Stimulated activated CD8-positive, alpha-beta memory T cell treated with anti-CD3 and anti-CD28 coated beads, Interleukin-15, amount 100 ng/mL, for 4 hours (primary cell): Measurements from ENCODE around the gene MRPL38.
"Not testable (repeated sequence)": the region's sequence is repeated elsewhere in the genome, so short reads cannot be mapped to it uniquely, and the experiment has no call there.

ENCODE experiments used
- DNase-seq, 2 donors: peaks; one replicate each; pipeline ENCODE4 v3.0.0-alpha.2; 2020; ENCODE audit warnings: low read depth in 2 of 2

The MRPL38 gene

DNA sequence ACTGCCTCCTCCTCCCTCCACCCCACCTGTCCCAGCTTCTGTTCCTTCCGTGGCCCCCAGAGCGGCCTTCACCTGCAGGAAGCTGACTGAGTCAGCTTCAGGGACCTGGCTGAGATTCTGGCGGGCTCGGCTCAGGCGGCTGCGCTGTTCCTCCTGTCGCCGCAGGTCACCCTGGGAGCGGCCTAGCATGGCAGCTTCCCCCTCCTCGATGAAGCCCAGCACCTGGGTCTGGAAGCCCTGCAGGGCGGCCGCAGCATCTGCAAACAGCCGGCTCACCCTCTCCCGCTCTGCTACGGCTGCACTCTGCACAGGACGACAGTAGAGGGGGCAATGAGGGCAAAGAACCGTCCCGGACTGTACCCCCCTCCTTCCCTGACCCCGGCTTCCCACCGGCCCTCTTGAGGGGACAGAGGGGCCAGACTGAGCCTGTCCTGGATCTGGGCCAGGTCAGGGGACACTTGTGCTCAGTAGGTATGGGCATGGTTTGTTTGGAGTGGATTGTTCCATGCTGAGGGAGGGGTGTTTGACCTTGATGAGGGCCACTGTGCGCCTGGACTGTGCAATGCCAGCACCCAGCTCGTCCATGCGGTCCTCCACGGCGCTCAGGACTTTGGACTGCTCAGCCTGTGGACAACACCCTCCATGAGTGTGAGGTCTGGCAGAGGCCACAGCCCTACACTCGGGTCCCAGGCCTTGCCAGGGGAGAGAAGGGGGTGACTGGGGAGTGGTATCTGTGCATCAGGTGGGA, 28.3 kb downstream of the MRPL38 start:
- peak; percentile 40 to 65 for DNase-seq

DNA sequence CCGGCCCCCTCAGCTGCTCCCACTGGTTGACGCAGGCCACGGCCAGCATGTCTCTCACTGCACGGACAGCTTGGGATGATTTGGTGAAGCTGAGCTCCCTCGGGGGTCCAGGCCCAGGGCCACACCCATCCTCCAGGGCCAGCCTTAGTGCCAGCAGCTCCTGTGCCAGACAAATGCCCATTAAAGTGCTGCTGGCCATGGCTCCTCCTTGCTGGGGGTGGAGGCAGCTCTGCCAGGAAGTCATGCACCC, 28.8 kb downstream of the MRPL38 start:
- no peak for DNase-seq

DNA sequence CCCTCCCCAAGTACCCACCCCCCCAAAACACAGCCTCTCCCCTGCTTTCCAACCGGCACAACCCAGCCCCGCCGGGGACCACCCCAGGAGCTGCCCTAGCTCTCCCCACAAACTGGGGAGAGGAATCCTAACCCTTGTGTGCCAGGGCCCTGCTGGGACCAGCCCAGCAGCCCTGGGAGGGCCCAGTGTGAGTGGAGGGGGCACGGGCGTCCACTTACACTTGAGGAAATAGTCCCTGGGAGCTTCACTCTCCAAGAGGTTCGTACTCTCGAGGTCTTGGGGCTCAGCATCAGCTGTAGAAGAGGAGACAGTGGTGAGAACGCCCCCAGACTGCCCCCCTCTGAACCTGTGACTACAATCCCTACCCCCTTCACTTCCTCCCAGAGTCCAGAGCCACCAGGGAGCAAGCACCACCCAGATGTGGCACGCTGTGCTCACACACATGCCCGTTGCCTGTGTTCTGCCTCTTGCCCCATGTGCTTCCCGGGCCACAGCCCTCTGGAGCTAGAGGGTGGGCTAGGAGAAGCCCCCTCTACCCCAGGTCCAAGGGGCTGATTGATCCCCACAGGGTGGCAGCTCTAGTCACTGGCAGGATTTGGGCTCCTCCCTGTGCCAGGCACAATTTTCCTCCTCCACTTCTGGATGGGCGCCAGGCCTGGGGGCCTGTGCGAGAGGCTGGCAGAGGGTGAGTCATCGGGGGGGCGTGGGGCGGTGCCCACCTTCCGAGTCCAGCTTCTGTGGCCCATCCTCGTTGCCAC, 29.3 kb downstream of the MRPL38 start:
- DNase-seq = no peak

DNA sequence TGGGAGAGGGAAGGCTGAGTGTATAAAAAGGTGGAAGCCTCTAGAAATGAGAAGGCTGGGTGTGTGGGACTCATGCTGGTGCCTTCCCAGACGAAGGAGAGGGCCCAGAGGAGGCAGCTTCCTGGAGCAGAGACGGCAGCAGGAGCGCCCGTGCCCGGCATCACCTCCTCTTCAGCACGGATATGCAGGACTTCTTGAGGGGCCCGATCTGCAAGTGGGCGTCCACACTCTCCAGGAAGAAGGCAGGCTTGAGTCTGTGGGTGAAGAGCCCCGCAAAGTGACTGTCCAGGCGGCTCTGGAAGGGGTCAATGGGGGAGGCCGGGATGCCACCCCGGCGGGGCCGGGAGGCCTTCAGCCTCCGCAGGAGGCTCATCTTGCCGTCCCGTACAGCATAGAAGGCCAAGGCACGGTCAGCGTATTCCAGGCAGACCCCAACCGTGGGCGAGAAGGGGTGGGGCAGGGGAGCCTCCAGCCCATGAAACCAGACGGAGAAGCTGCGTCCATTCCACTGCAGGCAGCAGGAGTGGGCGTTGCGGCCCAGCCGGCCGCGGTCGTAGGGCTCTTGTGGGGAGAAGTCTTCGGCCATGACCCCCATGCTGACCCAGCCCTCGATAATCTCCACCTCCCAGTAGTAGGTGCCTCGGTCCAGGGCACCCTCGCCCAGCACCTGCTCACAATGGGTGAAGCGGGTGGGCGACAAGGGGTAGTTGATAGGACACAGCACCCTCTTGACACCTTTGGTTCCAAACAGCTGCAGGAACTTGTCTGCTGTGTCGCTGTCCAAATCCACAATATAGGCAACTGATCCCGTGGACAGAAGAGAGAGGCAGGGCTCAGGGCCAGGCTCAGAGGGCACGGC, 30.1 kb downstream of the MRPL38 start:
- no peak for DNase-seq

DNA sequence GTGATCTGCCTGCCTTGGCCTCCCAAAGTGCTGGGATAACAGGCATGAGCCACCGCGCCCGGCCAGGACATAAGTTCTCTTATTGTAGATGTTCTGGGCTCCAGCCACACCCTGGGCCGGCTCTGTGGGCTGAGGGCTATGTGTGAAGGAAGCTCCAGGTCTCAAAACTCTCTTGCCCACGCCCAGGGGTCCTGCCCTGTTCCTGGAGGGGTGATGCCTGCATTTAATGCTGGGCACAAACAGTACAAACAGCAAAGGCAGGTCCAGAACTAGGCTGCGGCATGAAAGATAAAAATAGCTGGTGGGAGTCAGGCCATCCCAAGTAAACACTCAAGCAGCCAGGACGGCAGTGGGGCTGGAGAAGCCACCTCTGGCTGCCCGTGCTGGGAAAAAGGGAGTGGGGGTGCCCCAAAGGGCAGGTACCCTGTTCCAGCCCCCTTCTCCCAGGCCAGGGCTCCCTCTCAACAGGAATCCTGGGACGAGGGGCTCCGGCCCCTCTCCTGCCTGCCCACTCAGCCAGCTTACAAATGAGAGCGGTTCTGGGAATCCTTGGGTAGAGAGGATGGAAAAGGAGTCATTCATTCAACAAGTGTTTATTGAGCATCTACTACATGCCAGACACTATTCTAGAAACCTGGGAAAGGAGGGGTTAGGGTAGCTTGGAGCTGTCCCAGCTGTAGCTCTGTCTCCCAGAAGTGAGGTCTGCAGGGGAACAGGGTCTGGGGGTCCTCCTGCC, 30.9 kb downstream of the MRPL38 start:
- no peak for DNase-seq

DNA sequence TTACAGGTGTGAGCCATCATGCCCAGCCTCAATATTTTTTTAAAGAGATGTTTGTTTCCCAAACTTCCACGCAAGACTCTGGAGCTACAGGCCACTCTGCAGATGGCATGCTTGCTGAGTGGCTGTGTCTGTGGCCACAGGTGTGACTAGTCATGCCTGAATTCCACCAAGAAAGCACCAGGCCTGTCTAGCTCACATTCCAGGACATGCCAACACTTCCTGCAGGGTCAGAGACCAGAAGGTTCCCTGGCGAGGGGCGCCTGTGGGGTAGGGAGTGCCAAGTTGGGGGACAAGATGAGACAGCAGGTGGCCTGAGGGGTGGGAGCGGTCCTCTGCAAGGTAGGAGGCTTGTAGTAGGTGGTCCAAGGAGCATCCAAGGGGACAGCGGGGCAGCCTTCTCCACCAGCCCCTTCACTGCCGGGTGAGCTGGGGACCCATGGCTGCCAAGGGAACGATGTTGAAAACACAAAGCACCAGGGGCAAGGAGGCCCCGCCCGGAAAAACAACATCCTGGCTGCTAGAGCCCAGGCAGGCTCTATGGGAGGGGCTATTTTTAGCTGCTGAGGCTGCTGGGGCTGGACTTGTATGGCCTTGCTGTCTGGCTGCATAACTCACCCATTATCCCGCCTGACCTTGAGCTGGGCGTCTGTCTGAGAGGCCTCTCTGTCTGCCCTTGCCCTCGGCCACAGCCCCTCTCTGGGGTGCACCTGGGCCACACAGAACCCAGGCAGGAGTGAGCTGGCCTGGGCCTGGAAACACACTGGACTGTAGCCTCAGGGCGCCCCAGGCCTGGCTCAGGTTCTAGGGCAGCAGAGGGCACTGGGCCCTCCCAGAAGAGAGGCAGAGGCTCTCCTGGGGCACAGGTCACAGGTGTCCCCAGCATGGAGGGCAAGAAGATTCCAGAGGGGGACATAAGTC, 32.0 kb downstream of the MRPL38 start:
- DNase-seq = no peak

DNA sequence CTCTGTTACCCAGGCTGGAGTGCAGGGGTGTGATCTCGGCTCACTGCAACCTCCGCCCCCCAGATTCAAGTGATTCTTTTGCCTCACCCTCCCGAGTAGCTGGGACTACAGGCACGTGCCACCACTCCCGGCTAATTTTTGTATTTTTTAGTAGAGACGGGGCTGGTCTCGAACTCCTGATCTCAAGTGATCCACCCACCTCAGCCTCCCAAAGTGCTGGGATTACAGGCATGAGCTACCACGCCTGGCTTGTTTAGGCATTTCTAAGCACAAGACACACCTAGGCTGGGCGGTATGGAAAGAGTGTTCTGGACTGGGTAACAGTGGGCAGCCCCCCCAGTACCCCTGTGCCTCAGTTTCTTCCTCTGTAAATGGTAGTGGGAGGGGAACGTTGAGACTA, 34.5 kb downstream of the MRPL38 start:
- DNase-seq = not testable (repeated sequence)

- no peak for DNase-seq
Observed at GRCh38 chr17:75869282-75870141, 35.2 kb downstream of the MRPL38 start.

GRCh38 chr17:75868730-75869281, 35.9 kb downstream of the MRPL38 start:
- DNase-seq = not testable (repeated sequence)

GRCh38 chr17:75865404-75866188, 39.1 kb downstream of the MRPL38 start:
- DNase-seq = not testable (repeated sequence)

DNA sequence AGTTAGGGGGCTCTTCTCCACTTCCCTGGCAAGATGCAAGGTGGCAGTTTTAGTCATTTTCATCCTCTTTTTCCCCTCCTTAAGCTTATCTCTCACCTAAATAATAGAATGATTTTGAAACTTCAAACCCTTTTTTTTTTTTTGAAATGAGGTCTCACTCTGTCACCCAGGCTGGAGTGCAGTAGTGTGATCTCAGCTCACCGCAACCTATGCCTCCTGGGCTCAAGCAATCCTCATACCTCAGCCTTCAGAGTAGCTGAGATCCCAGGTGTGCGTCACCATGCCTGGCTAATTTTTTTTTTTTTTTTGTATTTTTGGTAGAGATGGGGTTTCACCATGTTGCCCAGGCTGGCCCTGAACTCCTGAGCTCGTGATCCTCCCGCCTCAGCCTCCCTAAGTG, 39.8 kb downstream of the MRPL38 start:
- DNase-seq = not testable (repeated sequence)

GRCh38 chr17:75864448-75864871, 40.2 kb downstream of the MRPL38 start:
- no peak for DNase-seq

- no peak for DNase-seq
Observed at GRCh38 chr17:75861927-75862317, 42.8 kb downstream of the MRPL38 start.

DNA sequence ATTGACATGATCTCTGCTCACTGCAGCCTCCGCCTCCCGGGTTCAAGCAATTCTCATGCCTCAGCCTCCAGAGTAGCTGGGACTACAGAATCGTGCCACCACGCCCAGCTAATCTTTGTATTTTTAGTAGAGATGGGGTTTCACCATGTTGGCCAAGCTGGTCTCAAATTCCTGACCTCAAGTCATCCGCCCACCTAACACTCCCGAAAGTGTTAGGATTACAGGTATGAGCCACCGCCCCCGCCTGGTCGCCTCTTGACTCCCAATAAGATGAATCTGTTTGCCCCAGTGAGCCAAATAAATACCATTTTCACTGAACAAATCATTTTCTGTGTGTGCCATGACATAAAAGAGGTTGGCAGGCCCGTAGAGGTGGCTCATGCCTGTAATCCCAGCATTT, 45.3 kb downstream of the MRPL38 start:
- DNase-seq = not testable (repeated sequence)

GRCh38 chr17:75856062-75856756, 48.5 kb downstream of the MRPL38 start:
- no peak for DNase-seq

DNA sequence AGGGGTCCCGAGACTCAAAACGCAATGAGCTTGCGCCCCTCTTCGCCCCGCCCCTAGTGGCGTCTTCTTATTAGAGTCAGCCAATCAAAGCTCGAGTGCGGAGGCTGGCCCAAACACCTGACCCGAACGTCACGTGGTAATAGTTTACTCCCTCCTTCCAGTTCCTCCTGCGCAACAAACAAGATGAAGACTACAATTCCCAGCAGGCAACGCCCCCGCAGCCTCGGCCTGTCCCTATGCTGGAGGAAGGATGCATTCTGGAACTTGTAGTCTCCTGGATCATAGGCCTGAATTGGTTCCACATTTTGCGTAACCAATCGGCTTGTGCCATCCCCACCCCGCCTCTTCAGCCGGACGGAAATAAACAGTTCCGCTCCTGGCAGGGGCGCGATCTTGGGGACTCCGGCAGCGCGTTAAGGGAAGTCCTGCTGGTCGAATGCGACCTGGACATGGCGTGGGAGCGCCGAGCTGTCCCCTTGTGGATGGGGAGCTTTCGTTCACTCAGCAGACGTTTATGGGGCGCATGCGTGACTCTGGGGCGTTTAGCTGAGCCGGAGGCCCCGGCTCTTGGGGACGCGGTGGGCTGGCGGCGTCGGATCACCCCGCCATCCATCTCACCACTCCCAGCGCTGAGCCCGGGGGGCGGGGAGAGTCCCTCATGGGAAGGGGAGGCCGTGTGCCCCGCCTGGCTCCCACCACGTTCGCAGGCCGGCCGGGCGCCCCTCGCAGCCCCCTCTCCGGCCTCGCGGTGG, 49.2 kb downstream of the MRPL38 start, which contains the start of gene WBP2:
WBP2 (minus strand) TSS at position 26 of the 752 bp plus-strand sequence. CDS start 38 bp downstream, outside the sequence.
- peak; percentile 94 to 99 for DNase-seq

GRCh38 chr17:75854881-75855309, 49.8 kb downstream of the MRPL38 start:
- DNase-seq = no peak
